ENCODE measurements around the gene PBX2.

- TF ChIP-seq CTCF (IDR thresholded peaks at IDR 0.05) = no peak
- no peak for TF ChIP-seq POLR2A (IDR thresholded peaks at IDR 0.05; ENCODE audit: low read depth)
These were observed 36.4 kb upstream of the PBX2 start for GRCh38 chr6:32226434-32226833.
